GM18526 (cell line): ENCODE data around the gene HIPK2.
A peak's percentile ranks its signal among the peaks of the same experiment; 100 is the strongest.

ENCODE experiments used
- POLR2A ChIP-seq: IDR thresholded peaks from 3 replicates; pipeline ENCODE4 v1.6.1; 2011; ENCODE audit not compliant: insufficient read length; ENCODE audit errors: extremely low read depth

Gene HIPK2

GRCh38 chr7:139799586-139799985 lies 21.8 kb upstream of the HIPK2 start:
- TF ChIP-seq POLR2A: no peak

GRCh38 chr7:139798892-139799291 lies 21.1 kb upstream of the HIPK2 start:
- no peak for TF ChIP-seq POLR2A

- no peak for TF ChIP-seq POLR2A
Measured at GRCh38 chr7:139798221-139798620, 20.4 kb upstream of the HIPK2 start.

GRCh38 chr7:139797607-139798006 lies 19.8 kb upstream of the HIPK2 start:
- TF ChIP-seq POLR2A: no peak

- TF ChIP-seq POLR2A: no peak
Measured at GRCh38 chr7:139791316-139791715, 13.5 kb upstream of the HIPK2 start.

GRCh38 chr7:139784648-139785047 lies 6.8 kb upstream of the HIPK2 start:
- no peak for TF ChIP-seq POLR2A

- no peak for TF ChIP-seq POLR2A
Measured at GRCh38 chr7:139783647-139784385, 6.0 kb upstream of the HIPK2 start.

- no peak for TF ChIP-seq POLR2A
Measured at GRCh38 chr7:139782932-139783331, 5.1 kb upstream of the HIPK2 start.

GRCh38 chr7:139777133-139777891 lies 486 bp downstream of the HIPK2 start:
- TF ChIP-seq POLR2A: peak; percentile 11

GRCh38 chr7:139776486-139777132 lies 1.2 kb downstream of the HIPK2 start:
- no peak for TF ChIP-seq POLR2A

- no peak for TF ChIP-seq POLR2A
Measured at GRCh38 chr7:139775829-139776266, 1.9 kb downstream of the HIPK2 start.

GRCh38 chr7:139774376-139774775 lies 3.4 kb downstream of the HIPK2 start:
- no peak for TF ChIP-seq POLR2A

- TF ChIP-seq POLR2A: no peak
Measured at GRCh38 chr7:139773371-139773770, 4.4 kb downstream of the HIPK2 start.

- no peak for TF ChIP-seq POLR2A
Measured at GRCh38 chr7:139772873-139773272, 4.9 kb downstream of the HIPK2 start.

- TF ChIP-seq POLR2A: no peak
Measured at GRCh38 chr7:139772115-139772514, 5.7 kb downstream of the HIPK2 start.
